GM12875 (cell line): ENCODE measurements around the gene PARP15.

Experiments
- H3K4me3 ChIP-seq: one replicate; pipeline ENCODE4 v1.5.1; 2011; ENCODE audit warnings: low read depth, low read length, control low read depth
- TF ChIP-seq, protein P1 (sequence below): IDR thresholded peaks from 2 replicates; pipeline ENCODE4 v1.5.1; 2011; ENCODE audit warnings: low read depth, mild to moderate bottlenecking, control low read depth, inconsistent platforms, low read length, moderate library complexity, borderline replicate concordance; ENCODE audit not compliant: insufficient read depth

Gene PARP15

DNA sequence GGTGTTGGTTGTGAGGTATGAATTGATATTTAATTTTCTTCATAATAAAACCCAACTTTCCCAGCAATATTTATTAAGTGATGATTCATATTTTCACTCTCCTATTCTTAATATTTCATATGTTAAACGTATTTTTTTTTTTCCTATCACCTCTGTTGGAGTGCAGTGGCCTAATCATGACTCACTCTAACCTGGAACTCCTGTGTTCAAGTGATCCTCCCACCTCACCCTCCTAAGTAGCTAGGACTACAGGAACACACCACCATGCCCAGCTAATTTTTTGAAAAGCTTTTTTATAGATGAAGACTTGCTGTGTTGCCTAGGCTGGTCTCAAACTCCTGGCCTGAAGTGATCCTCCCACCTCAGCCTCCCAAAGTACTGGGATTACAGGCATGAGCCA lies 8.6 kb downstream of the PARP15 start:
- H3K4me3 ChIP-seq: no peak overlapping the region
- TF ChIP-seq, protein P1, sequence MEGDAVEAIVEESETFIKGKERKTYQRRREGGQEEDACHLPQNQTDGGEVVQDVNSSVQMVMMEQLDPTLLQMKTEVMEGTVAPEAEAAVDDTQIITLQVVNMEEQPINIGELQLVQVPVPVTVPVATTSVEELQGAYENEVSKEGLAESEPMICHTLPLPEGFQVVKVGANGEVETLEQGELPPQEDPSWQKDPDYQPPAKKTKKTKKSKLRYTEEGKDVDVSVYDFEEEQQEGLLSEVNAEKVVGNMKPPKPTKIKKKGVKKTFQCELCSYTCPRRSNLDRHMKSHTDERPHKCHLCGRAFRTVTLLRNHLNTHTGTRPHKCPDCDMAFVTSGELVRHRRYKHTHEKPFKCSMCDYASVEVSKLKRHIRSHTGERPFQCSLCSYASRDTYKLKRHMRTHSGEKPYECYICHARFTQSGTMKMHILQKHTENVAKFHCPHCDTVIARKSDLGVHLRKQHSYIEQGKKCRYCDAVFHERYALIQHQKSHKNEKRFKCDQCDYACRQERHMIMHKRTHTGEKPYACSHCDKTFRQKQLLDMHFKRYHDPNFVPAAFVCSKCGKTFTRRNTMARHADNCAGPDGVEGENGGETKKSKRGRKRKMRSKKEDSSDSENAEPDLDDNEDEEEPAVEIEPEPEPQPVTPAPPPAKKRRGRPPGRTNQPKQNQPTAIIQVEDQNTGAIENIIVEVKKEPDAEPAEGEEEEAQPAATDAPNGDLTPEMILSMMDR: no peak

DNA sequence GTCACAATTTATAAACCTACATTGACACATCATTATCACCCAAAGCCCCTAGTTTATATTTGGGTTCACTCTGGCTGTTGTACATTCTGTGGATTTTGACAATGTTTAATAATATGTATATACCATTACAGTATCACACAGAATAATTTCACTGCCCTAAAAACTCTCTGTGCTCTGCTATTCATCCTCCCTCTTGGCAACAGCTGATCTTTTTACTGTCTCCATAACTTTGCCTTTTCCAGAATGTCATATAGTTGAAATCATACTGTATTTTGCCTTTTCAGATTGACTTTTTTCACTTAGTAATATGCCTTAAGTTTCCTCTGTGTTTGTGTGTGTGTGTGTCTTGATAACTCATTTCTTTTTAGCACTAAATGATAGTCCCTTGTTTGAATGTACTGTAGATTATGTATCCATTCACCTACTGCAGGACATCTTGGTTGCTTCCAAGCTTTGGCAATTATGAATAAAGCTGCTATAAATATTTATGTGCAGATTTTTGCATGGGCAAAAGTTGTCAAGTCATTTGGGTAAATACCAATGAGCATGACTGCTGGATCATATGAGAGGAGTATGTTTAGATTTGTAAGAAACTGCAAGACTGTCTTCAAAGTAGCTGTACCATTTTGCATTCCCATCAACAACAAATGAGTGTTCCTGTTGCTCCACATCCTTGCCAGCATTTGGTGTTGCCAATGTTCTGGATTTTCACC lies 9.5 kb downstream of the PARP15 start:
- TF ChIP-seq, protein P1: no peak
- H3K4me3 ChIP-seq: no peak overlapping the region

DNA sequence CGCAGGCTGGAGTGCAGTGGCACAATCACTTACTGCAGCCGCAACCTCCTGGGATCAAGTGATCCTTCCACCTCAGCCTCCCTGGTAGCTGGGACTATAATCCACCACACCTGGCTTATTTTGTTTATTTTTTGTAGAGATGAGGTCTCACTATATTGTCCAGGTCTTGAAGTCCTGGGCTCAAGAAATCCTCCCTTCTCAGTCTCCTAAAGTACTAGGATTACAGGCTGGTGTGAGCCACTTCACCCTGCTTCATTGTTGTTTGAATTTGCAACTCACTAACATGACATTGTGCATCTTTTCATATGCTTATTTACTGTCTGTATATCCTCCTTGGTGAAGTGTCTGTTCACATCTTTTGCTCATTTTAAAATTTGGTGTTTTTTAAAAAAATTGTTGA lies 10.1 kb downstream of the PARP15 start:
- H3K4me3 ChIP-seq: no peak overlapping the region
- TF ChIP-seq, protein P1: no peak

DNA sequence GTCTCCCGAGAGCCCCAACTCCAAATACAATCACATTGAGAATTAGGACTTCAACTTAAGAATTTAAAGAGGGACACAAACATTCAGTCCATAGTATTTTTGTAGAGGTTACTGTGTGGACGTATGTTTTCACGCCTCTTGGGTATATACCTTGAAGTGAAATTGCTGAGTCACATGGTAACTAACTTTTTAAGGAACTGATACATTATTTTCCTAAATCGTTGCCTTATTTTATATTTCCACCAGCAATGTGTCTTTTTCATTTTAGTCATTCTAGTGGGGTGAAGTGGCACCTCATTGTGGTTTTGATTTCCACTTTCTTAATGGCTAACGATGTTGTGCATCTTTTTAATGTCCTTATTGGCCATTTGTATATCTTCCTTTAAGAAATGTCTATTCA lies 11.8 kb downstream of the PARP15 start:
- no peak overlapping the region for H3K4me3 ChIP-seq
- TF ChIP-seq, protein P1: no peak

DNA sequence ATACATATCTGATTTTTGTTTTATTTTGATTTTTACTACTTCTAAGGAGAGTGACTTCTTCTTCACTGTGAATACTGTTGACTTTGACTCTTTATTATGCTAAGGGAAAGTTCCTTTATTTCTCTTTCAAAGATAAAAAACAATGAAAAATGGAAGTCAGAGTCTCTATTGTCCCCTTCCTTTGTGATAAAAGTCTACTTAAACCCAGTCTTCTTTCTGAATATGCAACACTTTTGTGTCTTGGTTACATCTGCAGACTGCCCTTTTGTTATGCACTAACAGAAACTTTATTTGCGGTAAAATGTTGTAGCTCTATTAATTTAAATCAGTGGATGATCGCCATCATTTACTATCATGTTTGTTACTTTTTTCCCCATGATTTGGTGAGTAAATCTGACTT lies 13.2 kb downstream of the PARP15 start:
- TF ChIP-seq, protein P1: no peak
- H3K4me3 ChIP-seq: no peak overlapping the region

DNA sequence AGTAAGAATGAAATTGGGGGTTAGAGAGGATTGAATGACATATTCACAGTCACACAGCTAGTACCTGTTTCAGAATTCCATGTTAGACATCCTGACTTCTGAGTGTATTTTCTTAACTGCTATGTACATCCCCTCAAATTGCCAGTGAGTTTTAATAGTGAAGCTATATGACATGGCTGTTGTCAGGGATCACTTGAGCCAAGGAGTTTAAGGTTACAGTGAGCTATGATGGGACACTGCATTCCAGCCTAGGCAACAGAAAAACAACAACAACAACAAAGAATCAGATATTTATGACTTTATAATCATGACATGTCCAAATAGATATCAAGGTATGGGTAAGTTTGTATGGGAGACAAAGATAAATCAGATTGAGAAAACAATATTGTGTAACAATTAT lies 16.6 kb downstream of the PARP15 start:
- TF ChIP-seq, protein P1: no peak

DNA sequence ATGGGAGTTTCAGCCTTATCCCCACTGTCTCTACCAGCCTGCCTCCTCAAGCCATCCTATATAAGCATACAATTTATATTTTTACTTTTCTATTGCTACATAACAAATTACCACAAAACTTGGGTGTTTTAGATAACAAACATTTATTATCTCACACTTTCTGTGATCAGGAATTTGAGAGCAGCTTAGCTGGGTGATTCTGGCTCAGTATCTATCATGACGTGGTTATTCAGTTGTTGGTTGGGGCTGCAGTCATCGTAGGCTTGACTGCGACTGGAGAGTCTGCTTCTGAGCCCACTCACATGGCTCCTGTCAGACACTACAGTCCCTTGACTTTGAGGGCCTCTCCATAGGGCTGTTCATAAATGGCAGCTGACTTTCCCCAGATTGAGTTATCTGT lies 20.7 kb downstream of the PARP15 start:
- H3K4me3 ChIP-seq: no peak overlapping the region
- TF ChIP-seq, protein P1: no peak

More for the DNA sequence above, 16.6 kb downstream of the PARP15 start:
- H3K4me3 ChIP-seq: no peak overlapping the region
